Activated CD4-positive, alpha-beta T cell treated with anti-CD3 and anti-CD28 coated beads for 1 hour (primary cell): ENCODE data around the gene NEU1.
"Not testable (repeated sequence)": the region's sequence is repeated elsewhere in the genome, so short reads cannot be mapped to it uniquely, and the experiment has no call there.

Experiments used
- DNase-seq: peaks from one replicate; pipeline ENCODE4 v3.0.0-alpha.2; 2020

The NEU1 gene

GRCh38 chr6:31871046-31871659 is 8.5 kb upstream of the NEU1 start:
- DNase-seq, result no peak

- DNase-seq, result no peak
Measured at GRCh38 chr6:31870385-31870921, 7.8 kb upstream of the NEU1 start.

GRCh38 chr6:31869343-31869742 is 6.7 kb upstream of the NEU1 start:
- DNase-seq, result no peak

GRCh38 chr6:31868658-31868971 is 6.0 kb upstream of the NEU1 start:
- not testable (repeated sequence) for DNase-seq

- no peak for DNase-seq
Measured at GRCh38 chr6:31865205-31866118, 2.8 kb upstream of the NEU1 start.

- no peak for DNase-seq
Measured at GRCh38 chr6:31864818-31865204, 2.2 kb upstream of the NEU1 start.

- DNase-seq, result not testable (repeated sequence)
Measured at GRCh38 chr6:31864123-31864562, 1.5 kb upstream of the NEU1 start.

- no peak for DNase-seq
Measured at GRCh38 chr6:31861919-31862343, 690 bp downstream of the NEU1 start.

- no peak for DNase-seq
Measured at GRCh38 chr6:31861150-31861549, 1.5 kb downstream of the NEU1 start.

GRCh38 chr6:31860349-31860748 is 2.3 kb downstream of the NEU1 start:
- DNase-seq, result no peak

GRCh38 chr6:31859923-31860322 is 2.7 kb downstream of the NEU1 start:
- DNase-seq, result no peak

- no peak for DNase-seq
Measured at GRCh38 chr6:31858707-31859106, 3.9 kb downstream of the NEU1 start.

- not testable (repeated sequence) for DNase-seq
Measured at GRCh38 chr6:31857774-31858173, 4.8 kb downstream of the NEU1 start.

GRCh38 chr6:31851980-31852718 is 10.5 kb downstream of the NEU1 start:
- DNase-seq, result not testable (repeated sequence)

GRCh38 chr6:31851485-31851832 is 11.2 kb downstream of the NEU1 start:
- DNase-seq, result no peak

GRCh38 chr6:31850765-31851484 is 11.7 kb downstream of the NEU1 start:
- DNase-seq, result no peak

GRCh38 chr6:31847276-31847978 is 15.2 kb downstream of the NEU1 start:
- no peak for DNase-seq

- DNase-seq, result no peak
Measured at GRCh38 chr6:31844507-31844906, 18.1 kb downstream of the NEU1 start.

GRCh38 chr6:31842053-31842452 is 20.6 kb downstream of the NEU1 start:
- no peak for DNase-seq

GRCh38 chr6:31839779-31840126 is 22.9 kb downstream of the NEU1 start:
- not testable (repeated sequence) for DNase-seq

GRCh38 chr6:31838968-31839367 is 23.7 kb downstream of the NEU1 start:
- no peak for DNase-seq

GRCh38 chr6:31838114-31838553 is 24.5 kb downstream of the NEU1 start:
- DNase-seq, result not testable (repeated sequence)
